ENCODE data around the gene ANKRD63. TPM values are rescaled to one million over a fixed set of nuclear protein-coding genes. Genes with fewer than 3 reads are reported as not detected.

ANKRD63 gene
- total and polyA plus RNA-seq, 2 of the 13 experiments (the other 11 are each of a cell fraction or from before 2014, with no cell fraction given): not detected

DNA sequence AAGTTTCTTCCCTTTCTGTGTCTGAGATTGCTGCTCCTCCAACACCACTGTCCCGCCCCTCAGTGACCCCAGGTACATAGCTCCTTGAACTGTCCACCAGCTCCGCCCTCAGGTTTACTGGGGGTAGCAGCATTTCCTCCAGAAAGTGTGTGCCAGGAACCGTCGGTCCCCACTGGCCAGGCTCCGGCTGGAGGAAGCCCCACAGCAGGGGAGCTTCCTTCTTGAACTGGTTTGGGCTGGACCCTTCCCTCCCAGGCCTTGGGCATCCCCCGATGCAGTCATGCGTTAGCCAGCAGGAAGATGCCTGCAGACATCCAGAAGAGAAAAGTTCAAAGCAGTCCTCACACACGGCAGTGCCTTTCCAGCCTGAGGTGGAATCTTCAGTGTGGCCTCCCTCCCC, 24.3 kb downstream of the ANKRD63 start (continued):
- TF ChIP-seq, protein P1, sequence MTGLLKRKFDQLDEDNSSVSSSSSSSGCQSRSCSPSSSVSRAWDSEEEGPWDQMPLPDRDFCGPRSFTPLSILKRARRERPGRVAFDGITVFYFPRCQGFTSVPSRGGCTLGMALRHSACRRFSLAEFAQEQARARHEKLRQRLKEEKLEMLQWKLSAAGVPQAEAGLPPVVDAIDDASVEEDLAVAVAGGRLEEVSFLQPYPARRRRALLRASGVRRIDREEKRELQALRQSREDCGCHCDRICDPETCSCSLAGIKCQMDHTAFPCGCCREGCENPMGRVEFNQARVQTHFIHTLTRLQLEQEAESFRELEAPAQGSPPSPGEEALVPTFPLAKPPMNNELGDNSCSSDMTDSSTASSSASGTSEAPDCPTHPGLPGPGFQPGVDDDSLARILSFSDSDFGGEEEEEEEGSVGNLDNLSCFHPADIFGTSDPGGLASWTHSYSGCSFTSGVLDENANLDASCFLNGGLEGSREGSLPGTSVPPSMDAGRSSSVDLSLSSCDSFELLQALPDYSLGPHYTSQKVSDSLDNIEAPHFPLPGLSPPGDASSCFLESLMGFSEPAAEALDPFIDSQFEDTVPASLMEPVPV (CRISPR knock-in tag; IDR thresholded peaks at IDR 0.05): no peak
- TF ChIP-seq ARHGAP35 (CRISPR knock-in tag; IDR thresholded peaks at IDR 0.05; ENCODE audit: borderline replicate concordance): no peak
- TF ChIP-seq, protein P2, sequence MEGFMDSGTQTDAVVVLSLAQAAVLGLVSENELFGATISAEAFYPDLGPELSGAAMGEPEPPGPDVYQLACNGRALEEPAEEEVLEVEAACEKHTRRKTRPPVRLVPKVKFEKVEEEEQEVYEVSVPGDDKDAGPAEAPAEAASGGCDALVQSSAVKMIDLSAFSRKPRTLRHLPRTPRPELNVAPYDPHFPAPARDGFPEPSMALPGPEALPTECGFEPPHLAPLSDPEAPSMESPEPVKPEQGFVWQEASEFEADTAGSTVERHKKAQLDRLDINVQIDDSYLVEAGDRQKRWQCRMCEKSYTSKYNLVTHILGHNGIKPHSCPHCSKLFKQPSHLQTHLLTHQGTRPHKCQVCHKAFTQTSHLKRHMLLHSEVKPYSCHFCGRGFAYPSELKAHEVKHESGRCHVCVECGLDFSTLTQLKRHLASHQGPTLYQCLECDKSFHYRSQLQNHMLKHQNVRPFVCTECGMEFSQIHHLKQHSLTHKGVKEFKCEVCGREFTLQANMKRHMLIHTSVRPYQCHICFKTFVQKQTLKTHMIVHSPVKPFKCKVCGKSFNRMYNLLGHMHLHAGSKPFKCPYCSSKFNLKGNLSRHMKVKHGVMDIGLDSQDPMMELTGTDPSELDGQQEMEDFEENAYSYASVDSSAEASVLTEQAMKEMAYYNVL (CRISPR knock-in tag; IDR thresholded peaks at IDR 0.05; ENCODE audit: borderline replicate concordance): no peak
- TF ChIP-seq ZNF747 (CRISPR knock-in tag; IDR thresholded peaks at IDR 0.05; ENCODE audit: borderline replicate concordance): no peak

DNA sequence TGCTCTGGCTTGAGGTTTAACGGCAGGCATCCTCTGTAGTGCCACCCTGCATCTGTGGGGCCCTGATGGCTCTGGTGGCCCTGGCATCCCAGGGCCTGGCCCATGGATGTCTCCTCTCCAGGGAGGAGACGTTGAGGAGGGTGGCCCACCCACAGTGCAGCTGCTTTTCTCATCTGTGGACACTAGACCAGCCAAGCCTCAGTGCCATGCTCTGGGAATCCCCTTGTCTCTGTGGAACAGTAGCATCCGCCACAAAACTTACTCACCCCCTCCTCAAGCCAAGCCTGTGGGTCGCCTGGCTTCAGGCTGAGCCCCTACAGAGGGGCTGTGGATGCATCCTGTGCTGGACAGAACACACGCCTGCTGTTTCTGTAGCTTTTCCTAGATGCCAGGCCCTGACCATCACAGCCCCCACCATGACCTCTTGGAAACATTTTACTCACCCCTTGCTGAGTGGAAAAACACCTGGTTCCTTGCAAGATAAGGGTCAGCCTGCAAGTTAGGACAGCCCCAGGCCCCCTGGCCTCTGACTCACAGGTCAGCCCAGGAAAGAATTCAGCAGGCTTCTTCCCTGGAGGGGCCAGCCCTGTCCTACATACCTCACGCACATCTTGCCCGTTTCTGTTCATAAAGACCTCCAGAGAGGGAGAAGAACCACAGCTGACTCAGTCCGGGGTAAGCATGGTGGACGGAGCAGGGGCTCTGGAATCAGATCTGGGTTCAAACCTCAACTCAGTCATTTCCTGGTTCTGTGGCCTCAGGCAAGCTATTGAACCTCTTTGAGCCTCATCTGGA, 25.0 kb downstream of the ANKRD63 start:
- Histone ChIP-seq H2AFZ (ENCODE audit: low read length) (no peak overlapping the region), H3K36me3 (replicated peaks in 1 of 2; ENCODE audit: control insufficient read depth in 1 of 2, insufficient read depth in 2 of 2, low read length in 2 of 2) (no peaks in the 10 kb centered on the region), H3K4me3 (replicated peaks in 1 of 3; ENCODE audit: insufficient read depth in 1 of 3, low read depth in 2 of 3, low read length in 3 of 3) (no peak overlapping the region), H3K4me1 (ENCODE audit: insufficient read depth, low read length) (peaks cover 20% of the 10 kb centered on the region), H3K79me2 (ENCODE audit: insufficient read depth, low read length) (no peaks in the 10 kb centered on the region), H4K20me1 (ENCODE audit: insufficient read depth, low read length) (no peaks in the 10 kb centered on the region), H3K9me3 (ENCODE audit: low read length) (no peaks in the 10 kb centered on the region), H3K4me2 (ENCODE audit: low read depth, low read length) (no peak overlapping the region), H3K27me3 (ENCODE audit: control insufficient read depth in 1 of 2, insufficient read depth in 2 of 2, low read length in 2 of 2) (peaks cover 3 to 46% of the 10 kb centered on the region in 2 experiments; a peak in 4 of 5 replicates), H3K27ac (ENCODE audit: extremely low read length, insufficient read depth, low read length) (no peak overlapping the region), H3K9ac (ENCODE audit: insufficient read depth, low read depth, low read length) (no peak overlapping the region)
- intact Hi-C loops (cut with micrococcal nuclease; ENCODE audit: unreplicated experiment): no loop called here
- no TSS peak for BruUV-seq (replicated peaks)
- FAIRE-seq (no peak), DNase-seq (ENCODE audit: low spot score) (no peak), ATAC-seq (no peak)
- TF ChIP-seq XRCC5 (optimal IDR thresholded peaks at IDR 0.05; ENCODE audit: low read length): peak; percentile 10
- no peak for TF ChIP-seq MTA3 (CRISPR knock-in tag; IDR thresholded peaks at IDR 0.05)
- TF ChIP-seq RFXANK (CRISPR knock-in tag; IDR thresholded peaks at IDR 0.05): no peak
- no peak for TF ChIP-seq ZSCAN9 (CRISPR knock-in tag; IDR thresholded peaks at IDR 0.05; ENCODE audit: borderline replicate concordance)
- TF ChIP-seq ZFP82 (CRISPR knock-in tag; IDR thresholded peaks at IDR 0.05; ENCODE audit: borderline replicate concordance): no peak
- TF ChIP-seq KDM3A (CRISPR knock-in tag; IDR thresholded peaks at IDR 0.05; ENCODE audit: low read depth): no peak
- ChIA-PET CTCF (ENCODE audit: low intra/inter-chr PET ratio, low total read pairs) (no interaction called here), POLR2A (no interaction called here)
- WGBS (ENCODE audit: low lambda C conversion rate): 39% methylated on average over 7 of the region's 9 CpGs
- in situ Hi-C loops (cut with HindIII; ENCODE audit: extremely low pct_ligation_motif_present, low pct_unique_long_range_greater_than_20kb): no loop called here
